OCI-LY3 (cell line): Measurements from ENCODE around the gene THEM5.

Source experiments
- CTCF ChIP-seq: fragments of 200-600, 300-600 bp; sonication (generic); IDR thresholded peaks from 2 replicates; pipeline ENCODE4 v1.5.1; 2014; ENCODE audit warnings: antibody characterized with exemption, low read length, low read depth
- EZH2phosphoT487 ChIP-seq: fragments of 200-600 bp; shearing (Covaris generic); IDR thresholded peaks from 2 replicates; pipeline ENCODE4 v1.6.1; 2018; ENCODE audit warnings: antibody characterized with exemption, mixed run types, low read depth

- TF ChIP-seq CTCF (no peak), EZH2phosphoT487 (no peak)
Observed at GRCh38 chr1:151807131-151807530, 46.4 kb downstream of the THEM5 start.
